Measurements from ENCODE around the gene PPM1B.
"Not testable (repeated sequence)": the region's sequence is repeated elsewhere in the genome, so short reads cannot be mapped to it uniquely, and the experiment has no call there.

Gene PPM1B

GRCh38 chr2:44163777-44164176 is 4.9 kb upstream of the PPM1B start:
- DNase-seq (ENCODE audit: low read depth) = no peak

GRCh38 chr2:44164617-44165016 is 4.1 kb upstream of the PPM1B start:
- DNase-seq (ENCODE audit: low read depth) = no peak

GRCh38 chr2:44166096-44166495 is 2.6 kb upstream of the PPM1B start:
- DNase-seq (ENCODE audit: low read depth) = no peak

- DNase-seq (ENCODE audit: low read depth) = no peak
Measured at GRCh38 chr2:44167311-44167907, 1.3 kb upstream of the PPM1B start.

DNA sequence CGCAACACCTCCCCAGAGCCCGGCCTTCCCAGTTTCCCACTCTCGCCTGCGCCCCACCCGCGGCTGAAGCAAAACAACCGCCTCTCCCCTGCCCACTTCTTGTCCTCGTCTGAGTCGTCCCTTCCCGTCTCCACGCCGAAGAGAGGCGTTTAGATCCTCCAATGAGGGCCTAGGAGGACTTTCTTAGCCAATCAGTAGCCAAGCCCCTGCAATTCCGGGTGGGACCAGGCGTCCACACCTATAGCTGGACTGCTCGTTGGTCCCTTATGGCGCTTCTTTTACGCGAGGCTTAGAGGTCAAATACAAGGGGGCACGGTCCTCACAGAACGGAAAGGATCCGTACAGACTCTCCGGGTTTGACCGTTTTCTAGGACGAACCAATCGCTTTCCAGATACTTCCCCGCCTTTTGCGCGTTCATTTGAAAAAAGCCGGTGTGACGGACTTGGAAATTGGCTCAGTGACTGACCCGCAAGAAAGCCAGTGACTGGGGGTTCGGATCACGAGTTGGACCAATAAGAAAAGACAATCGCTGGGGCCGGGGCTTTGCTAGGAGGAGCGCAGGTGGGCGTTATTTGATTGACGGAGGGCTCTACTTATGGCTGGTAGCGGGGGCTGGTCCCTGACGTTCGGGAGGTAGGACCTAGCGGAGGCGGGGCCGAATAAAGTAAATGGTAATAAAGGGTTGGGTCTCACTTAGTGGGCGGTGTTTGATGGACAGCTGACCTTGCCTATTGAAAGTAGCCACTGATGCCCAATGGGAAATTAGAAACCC is 581 bp upstream of the PPM1B start:
- DNase-seq (ENCODE audit: low read depth) = peak; percentile 100

GRCh38 chr2:44169155-44169898 is 652 bp downstream of the PPM1B start:
- peak; percentile 8 for DNase-seq (ENCODE audit: low read depth)

- DNase-seq (ENCODE audit: low read depth) = peak; percentile 48
Measured at GRCh38 chr2:44170311-44170717, 1.6 kb downstream of the PPM1B start.

- DNase-seq (ENCODE audit: low read depth) = peak; percentile 9
Measured at GRCh38 chr2:44171018-44171417, 2.3 kb downstream of the PPM1B start.

- not testable (repeated sequence) for DNase-seq (ENCODE audit: low read depth)
Measured at GRCh38 chr2:44171442-44171841, 2.8 kb downstream of the PPM1B start.

DNA sequence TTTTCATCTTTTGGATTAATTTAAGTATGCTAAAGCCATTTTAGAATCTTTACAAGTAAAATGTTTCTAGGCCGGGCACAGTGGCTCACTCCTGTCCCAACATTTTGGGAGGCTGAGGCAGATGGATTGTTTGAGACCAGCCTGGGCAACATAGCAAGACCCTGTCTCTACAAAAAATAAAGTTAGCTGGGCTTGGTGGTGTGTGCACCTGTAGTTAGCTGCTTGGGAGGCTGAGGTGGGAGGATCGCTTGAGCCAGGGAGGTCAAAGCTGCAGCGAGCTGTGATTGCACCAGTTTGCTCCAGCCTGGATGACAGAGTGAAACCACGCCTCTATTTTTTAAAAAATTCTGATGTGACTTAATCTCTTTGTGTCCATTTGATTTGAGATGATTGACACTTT is 3.9 kb downstream of the PPM1B start:
- no peak for DNase-seq (ENCODE audit: low read depth)

DNA sequence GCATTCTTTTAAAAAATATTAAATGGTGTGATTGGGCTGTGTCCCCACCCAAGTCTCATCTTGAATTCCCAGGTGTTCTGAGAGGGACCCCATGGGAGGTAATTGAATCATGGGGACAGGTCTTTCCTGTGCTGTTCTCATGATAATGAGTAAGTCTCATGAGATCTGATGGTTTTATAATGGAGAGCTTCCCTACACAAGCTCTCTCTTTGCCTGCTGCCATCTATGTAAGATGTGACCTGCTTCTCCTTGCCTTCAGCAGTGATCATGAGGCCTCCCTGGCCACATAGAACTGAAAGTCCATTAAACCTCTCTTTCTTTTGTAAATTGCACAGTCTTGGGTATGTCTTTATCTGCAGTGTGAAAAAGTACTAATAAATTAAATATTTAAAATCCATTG is 10.3 kb downstream of the PPM1B start:
- no peak for DNase-seq (ENCODE audit: low read depth)

- DNase-seq (ENCODE audit: low read depth) = no peak
Measured at GRCh38 chr2:44181648-44182047, 13.0 kb downstream of the PPM1B start.

- DNase-seq (ENCODE audit: low read depth) = no peak
Measured at GRCh38 chr2:44184106-44184505, 15.4 kb downstream of the PPM1B start.

DNA sequence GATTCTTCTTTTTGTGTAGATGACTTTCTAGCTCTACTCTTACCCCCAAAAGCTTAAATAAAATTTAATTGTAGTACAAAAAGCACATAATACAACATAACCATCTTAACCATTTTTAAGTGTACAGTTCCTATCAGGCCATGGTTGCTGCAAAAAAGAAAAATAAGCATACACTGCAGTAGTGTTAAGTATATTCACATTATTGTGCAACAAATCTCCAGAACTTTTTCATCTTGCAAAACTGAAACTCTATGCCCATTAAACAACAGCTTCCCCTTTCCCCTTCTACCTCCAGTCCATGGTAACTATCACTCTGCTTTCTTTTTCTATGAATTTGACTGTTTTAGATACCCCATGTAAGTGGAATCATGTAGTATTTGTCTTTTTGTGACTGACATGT is 18.1 kb downstream of the PPM1B start:
- no peak for DNase-seq (ENCODE audit: low read depth)

DNA sequence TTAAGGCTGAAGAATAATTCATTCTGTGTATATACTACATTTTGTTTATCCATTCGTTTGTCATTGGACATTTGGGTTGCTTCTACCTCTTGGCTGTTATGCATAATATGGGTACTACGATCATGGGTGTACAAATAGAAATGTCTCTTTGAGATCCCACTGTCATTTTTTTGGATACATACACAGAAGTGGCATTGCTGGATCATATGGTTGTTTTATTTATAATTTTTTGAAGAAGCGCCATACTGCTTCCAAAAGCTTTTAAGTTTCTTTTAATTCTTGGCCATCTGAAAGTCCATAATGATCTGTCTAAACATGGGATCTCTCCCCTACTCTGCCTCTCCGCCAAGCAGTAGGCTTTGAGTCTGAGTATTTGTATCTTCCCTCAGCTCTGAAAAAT is 18.6 kb downstream of the PPM1B start:
- no peak for DNase-seq (ENCODE audit: low read depth)

GRCh38 chr2:44188696-44189095 is 20.0 kb downstream of the PPM1B start:
- no peak for DNase-seq (ENCODE audit: low read depth)

DNA sequence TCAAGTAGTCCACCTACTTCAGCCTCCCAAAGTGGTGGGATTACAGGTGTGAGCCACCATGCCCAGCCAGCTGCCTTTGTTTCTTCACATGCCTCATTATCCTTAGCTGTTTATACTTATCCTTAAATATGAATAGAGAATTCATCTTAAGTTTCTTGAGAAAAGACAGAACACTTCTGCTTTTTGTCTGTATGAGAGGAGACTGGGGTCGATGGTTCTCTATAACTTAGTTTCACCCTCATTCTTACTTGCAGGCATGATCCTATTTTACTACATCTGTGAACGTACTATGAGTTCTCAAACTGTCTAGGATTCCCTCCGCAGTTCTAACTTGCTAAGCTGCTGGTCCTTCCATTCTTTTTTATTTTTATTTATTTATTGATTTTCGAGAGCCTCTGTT is 20.4 kb downstream of the PPM1B start:
- DNase-seq (ENCODE audit: low read depth) = no peak

DNA sequence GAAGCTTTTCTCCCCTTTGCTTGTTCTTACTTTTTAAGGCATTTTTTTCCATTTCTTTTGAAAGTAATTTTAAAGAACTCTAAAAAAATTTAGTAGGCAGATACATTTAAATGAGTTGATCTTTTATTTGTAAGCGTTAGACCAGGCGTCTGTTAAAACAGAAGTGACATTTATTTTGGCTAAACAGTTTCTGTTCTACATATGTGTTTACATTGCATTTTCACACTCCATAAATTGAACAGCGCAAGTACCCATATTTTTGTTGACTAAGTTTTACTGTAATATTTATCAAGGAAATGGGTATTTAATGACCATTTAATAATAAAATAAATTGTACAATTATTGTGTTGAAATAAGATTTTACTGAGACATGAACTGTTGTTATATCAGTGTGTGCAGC is 21.9 kb downstream of the PPM1B start:
- DNase-seq (ENCODE audit: low read depth) = no peak

DNA sequence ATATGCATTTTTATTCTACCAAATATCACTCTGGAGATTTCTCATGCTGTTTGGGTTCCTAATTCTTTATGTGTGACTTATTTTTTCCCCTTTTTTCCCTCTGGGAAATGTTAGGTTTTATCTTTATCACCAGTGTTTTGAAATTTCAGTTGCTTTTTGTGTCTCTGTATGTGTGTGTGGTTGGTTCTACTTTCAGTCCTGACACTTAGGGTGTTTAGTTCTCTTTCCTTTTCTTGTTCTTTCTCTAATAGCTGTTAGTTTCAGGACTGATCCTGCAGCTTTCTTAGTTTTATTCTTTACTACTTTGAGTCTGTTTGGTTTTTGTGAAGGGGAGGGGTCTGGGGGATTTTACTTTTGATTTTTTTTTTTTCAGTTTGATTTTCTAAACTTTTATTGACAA is 23.1 kb downstream of the PPM1B start:
- no peak for DNase-seq (ENCODE audit: low read depth)

- no peak for DNase-seq (ENCODE audit: low read depth)
Measured at GRCh38 chr2:44192646-44193045, 24.0 kb downstream of the PPM1B start.

GRCh38 chr2:44195714-44196113 is 27.0 kb downstream of the PPM1B start:
- DNase-seq (ENCODE audit: low read depth) = no peak

DNA sequence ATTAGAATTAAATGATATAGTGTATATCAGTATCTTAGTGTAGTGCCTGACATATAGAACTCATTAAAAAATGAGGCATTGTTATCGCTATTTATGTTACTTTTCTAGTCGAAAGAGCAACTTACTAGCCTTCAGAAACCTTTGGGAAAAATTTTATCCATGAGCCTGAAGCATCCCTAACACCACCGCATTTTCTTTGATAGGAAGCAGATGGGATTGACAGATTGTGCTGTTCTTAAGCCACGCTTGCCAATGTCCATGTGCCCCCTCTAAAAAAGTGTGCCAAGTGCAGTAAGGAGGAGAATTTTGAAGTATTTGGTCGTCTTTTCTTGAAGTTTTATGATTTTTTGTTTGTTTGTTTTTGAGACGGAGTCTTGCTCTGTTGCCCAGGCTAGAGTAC is 29.1 kb downstream of the PPM1B start:
- no peak for DNase-seq (ENCODE audit: low read depth)

DNA sequence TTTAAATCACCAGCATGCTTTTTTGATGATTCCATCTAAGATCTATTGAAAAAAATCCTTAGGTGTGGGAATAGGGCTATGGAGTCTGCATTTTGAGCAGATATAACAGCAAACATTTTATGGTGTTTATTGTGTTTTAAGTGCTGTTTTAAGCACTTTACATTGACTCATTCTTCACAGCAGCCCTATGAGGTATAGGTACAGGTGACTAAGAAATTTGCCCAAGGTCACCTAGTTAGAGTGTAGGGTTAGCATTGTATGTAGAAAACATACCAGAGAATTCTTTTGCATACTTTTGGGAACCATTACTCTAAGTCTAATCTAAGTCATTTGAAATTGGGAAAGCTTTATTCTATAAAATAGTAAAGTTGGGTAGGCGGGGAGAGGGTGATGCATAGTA is 31.3 kb downstream of the PPM1B start:
- DNase-seq (ENCODE audit: low read depth) = no peak

All from fibroblast of the conjunctiva (primary cell).